H4 (cell line): Measurements from ENCODE around the gene MMP24. TPM values are rescaled to one million over a fixed set of nuclear protein-coding genes. Genes with fewer than 3 reads are reported as not detected.
"Not testable (repeated sequence)": the region's sequence is repeated elsewhere in the genome, so short reads cannot be mapped to it uniquely, and the experiment has no call there.

ENCODE experiments used
- DNase-seq: peaks from one replicate; pipeline ENCODE4 v3.0.0-alpha.2; 2015; ENCODE audit warnings: low spot score
- total RNA-seq: library from RNA; depleted of rRNA; stranded (reverse); fragments of >200 nt; shearing (Covaris generic); gene quantifications from 2 replicates; pipeline ENCODE4 v1.2.3, GENCODE V29; 2014

The MMP24 gene
- total RNA-seq, 1 experiment from 2014 or later, result 0.33 TPM

GRCh38 chr20:35216541-35216940 lies 9.9 kb upstream of the MMP24 start:
- DNase-seq, result no peak

GRCh38 chr20:35223941-35224340 lies 2.5 kb upstream of the MMP24 start:
- no peak for DNase-seq

DNA sequence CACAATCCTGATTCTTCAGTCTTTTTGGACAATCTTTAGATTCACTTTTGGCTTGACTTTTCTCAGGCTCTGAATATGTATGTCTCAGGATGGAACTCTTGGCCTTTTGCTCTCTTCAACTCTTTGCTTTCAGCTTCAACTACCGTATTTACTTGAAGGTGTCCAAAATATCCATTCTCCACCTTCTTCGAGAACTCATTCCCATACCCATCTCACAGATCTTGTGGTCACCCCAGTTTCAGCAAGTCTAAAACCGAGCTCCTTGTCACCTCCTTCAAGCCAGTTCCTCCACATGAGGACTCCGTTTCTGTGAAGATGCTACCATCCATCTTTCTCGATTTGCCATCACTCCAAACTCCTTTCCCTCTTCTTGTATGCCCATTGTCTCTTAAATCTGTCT lies 2.0 kb upstream of the MMP24 start:
- no peak for DNase-seq

DNA sequence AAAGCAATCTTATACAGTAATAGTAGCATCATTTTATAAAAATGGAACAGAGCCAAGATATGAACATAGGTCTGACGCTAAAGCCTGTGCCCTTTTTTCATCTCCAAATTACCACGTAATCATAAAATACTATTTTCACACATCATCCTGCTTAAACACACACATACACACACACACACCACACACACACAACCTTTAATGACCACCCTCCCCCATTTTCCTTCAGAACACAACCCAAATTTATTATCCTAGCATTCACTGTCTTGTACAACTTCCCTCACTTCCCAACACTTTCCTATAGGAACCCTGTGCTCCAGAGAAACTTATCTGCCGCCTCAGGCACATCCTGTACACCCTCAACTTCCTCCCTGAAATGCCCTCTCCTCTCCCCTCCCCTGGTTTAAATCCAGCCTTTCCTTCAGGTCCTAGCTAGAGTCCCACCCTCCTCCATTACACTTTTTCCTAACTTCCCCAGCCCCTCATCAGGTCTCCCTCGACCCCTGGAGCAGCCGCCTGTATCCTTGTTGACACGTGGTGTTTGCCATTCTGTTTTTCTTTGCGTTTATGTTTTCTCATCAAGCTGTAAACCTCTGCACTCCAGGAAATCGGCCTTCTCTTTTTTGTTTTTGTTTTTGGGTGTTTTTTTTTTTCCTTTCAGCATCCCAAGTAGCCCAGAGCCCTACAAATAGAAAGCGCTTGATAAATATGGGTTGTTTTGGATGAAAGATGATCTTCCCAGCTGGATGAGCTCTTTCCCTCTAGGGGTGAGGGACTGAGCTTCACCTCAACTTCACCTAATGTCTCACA lies 968 bp upstream of the MMP24 start:
- no peak for DNase-seq

DNA sequence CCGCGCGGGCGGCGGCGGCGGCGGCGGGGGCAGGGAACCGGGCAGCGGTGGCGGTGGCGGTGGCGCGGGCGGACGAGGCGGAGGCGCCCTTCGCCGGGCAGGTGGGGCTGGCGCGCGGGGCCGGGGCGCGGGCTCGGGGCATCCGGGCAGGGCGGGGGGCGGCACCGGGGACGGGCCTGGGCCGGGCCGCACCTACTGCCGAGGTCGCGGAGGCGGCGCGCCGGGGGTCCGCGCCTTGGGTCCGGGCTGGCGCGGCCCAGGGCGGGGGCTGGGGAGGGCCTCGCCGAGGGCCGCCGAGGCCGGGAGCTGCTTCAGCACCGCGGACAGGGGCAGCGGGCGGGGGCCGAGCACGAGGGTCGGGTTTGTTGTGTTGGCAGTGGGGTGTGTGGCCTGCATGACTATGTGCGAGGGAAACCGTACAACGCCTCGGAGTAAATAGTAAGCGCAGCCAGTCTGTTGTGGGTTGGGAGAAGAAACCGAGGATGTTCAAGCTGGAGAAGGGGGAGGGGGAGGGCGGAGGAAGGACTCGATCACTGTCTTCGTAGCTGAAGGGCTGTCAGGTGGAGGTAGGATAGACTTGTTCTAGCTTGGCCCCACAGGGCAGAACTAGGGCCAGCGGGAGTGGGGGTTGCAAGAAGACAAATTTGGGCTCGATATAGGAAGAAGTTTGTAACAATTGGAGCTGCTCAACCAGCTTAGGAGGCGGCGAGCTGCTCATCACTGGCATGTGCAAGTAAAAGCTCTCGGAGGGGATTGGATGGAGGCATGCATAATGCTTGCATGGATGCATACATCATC lies 593 bp downstream of the MMP24 start:
- DNase-seq, result no peak

- DNase-seq, result no peak
These were observed 6.1 kb downstream of the MMP24 start for GRCh38 chr20:35232575-35232974.

DNA sequence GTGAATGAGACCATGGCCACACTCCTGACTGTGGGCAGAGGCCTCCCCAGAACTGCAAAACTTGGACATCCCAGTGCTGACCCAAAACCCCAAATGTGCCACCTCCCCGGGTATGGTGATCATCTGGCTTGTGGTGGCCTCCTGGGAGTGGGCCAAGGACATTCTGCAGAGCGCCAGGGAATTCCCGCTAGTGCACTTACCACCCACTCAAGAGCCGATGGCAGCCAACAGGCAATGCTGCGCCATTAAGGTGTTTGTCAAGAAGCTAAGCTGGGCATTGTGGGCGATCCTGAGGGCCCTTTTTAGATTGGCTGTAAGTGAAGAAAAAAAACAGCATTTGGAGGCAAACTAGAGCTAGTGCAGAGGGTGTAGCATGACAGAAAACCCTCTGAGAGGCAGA lies 9.4 kb downstream of the MMP24 start:
- DNase-seq, result no peak

- no peak for DNase-seq
These were observed 11.0 kb downstream of the MMP24 start for GRCh38 chr20:35237486-35237885.

DNA sequence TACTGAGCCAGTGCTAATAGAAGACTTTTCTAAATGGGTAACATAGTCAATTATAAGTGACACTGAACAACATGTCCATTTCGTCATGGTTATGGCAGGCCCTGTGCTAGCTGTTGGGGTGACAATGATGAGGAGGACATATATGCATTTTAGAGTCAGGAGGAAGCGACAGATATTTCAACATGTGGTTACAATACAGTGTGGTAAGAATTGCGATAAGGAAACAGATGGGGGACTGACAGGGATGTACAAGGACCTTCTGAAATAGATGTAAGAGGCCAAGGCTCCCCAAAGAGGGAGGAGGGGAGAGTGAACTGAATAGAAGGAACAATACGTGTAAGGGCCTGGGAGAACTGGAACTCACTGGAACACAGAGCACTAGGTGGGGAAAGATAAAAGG lies 11.7 kb downstream of the MMP24 start:
- DNase-seq, result no peak

DNA sequence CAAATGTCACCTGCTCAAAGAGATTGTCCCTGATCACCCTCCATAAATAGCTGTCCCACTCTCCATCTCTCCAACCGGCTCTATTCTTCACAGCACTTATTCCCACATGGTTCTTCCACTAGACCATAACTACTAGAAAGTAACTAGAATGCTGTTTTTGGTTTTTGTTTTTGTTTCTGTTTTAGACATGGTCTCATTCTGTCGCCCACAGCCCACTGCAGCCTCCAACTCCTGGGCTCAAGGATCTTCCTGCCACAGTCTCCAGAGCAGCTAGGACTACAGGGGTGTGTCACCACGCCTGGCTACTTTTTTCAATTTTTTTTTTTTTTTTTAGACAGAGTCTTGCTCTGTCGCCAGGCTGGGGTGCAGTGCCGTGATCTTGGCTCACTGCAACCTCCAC lies 12.2 kb downstream of the MMP24 start:
- no peak for DNase-seq

GRCh38 chr20:35240083-35240810 lies 13.8 kb downstream of the MMP24 start:
- no peak for DNase-seq

DNA sequence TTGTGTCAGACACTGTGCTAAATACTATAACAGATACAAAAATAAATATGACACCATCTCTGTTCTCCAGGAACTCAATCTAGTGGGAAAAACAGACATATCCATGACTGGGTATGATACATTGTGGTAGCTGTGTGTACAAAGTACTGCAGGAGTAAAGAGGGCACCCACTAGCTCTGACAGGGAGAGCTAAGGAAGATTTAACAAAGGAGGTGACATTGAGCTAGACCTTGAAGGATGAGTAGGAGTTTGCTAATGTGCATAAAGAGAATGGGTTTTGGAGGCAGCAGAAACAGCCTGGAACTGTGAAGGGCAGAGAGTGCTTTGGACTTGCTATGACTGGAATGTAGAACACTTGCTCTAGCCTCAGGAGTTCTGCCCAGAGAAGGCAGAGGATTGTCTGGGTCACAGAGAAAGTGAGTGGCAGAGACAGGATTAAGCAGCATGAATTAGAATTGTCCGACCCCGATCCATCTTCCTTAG lies 14.4 kb downstream of the MMP24 start:
- no peak for DNase-seq

DNA sequence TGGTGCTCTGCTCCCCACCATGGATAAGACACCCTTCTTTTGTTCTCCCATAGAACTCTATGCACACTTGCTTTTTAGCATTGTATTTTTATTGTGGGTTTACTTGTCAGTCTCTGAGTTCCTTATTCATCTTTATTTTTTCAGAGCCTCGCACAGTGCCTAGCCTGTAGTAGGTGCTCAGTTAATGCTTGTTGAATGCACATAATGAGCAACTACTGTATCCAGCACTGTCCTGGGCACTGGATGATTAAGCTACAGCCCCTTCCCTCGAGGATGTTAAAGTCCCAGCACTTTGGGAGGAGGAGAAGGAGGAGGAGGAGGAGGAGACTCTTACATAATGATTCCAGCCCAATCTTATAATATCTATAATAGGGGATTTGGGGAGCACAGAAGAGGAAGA lies 16.8 kb downstream of the MMP24 start:
- no peak for DNase-seq

GRCh38 chr20:35243986-35244385 lies 17.5 kb downstream of the MMP24 start:
- DNase-seq, result no peak

DNA sequence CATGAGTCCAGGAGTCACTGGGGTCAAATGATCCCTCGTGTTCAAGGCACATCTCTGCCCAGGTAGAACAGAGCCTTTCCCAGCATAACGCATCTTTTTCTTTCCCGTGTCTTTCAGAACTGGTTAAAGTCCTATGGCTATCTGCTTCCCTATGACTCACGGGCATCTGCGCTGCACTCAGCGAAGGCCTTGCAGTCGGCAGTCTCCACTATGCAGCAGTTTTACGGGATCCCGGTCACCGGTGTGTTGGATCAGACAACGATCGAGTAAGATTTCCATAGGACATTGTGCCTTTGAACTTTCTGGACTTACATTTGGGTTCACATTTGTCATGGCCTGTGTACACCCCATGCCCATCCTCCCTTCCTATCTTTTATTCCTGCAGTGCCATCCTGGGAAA lies 20.2 kb downstream of the MMP24 start:
- DNase-seq, result no peak

- DNase-seq, result no peak
These were observed 22.4 kb downstream of the MMP24 start for GRCh38 chr20:35248641-35249475.

GRCh38 chr20:35251613-35251940 lies 25.1 kb downstream of the MMP24 start:
- no peak for DNase-seq

DNA sequence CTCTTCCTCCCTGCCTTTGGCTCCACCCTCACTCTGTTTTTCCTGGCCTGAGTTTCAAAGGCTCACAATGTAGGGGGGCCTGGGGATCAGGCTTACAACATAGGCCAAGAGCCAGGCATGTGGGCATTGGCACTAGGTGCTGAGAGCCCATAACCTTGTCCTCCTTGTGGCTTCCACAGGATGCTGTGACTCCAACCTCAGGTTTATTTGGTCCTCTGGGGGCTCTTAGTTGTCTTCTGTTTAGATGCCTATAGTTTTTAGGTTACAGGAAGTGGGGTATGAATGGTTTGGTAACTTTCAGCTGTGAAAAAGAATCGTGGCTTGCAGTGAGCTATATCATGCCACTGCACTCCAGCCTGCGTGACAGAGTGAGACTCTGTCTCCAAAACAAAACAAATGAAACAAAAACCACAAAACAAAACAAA lies 25.6 kb downstream of the MMP24 start:
- no peak for DNase-seq

GRCh38 chr20:35252598-35252997 lies 26.1 kb downstream of the MMP24 start:
- not testable (repeated sequence) for DNase-seq

DNA sequence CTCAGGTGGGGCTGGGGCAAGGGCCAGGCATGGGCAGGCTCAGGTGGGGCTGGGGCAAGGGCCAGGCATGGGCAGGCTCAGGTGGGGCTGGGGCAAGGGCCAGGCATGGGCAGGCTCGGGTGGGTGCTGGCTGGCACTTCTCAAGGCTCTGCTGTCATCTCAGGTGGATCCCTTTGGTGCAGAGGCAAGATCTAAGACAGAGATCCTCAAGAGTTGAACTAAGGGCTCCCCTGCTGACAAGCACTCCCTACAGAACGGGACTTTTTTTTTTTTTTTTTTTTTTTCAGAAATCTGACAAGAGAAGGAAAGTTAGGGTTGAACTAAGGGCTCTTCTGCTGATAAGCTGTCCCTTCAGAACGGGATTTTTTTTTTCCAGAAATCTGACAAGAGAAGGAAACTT lies 26.5 kb downstream of the MMP24 start:
- DNase-seq, result no peak

DNA sequence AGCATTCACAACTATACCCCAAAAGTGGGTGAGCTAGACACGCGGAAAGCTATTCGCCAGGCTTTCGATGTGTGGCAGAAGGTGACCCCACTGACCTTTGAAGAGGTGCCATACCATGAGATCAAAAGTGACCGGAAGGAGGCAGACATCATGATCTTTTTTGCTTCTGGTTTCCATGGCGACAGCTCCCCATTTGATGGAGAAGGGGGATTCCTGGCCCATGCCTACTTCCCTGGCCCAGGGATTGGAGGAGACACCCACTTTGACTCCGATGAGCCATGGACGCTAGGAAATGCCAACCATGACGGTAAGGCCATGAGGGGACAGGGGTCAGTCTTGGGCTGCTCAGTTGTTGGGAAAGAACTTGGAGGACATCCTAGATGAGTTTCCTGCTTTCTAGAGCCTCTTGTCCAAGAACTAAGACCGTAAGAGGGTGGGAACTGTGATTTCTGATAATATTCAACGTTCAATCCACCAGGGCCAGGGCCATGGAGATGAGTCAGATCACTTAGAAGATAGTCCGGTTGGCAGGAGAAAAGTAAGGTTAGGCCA lies 28.0 kb downstream of the MMP24 start:
- DNase-seq, result no peak
